HEK293 (cell line): Measurements from ENCODE around the gene MYD88.

Experiments
- EGR2 ChIP-seq: fragments of 450-650 bp; formaldehyde crosslinking; IDR thresholded peaks from 2 replicates; pipeline ENCODE4 v1.5.1; 2016; ENCODE audit warnings: low read depth, missing biosample characterization, missing genetic modification characterization
- FEZF1 ChIP-seq: fragments of 450-650 bp; formaldehyde crosslinking; IDR thresholded peaks from 2 replicates; pipeline ENCODE4 v1.5.1; 2016; ENCODE audit warnings: missing biosample characterization, missing genetic modification characterization
- IKZF3 ChIP-seq: fragments of 450-650 bp; IDR thresholded peaks from 2 replicates; pipeline ENCODE4 v1.5.0; 2018; ENCODE audit warnings: missing biosample characterization, mild to moderate bottlenecking, missing genetic modification characterization, moderate library complexity
- KLF7 ChIP-seq: fragments of 450-650 bp; formaldehyde crosslinking; IDR thresholded peaks from 2 replicates; pipeline ENCODE4 v1.5.1; 2016; ENCODE audit warnings: missing biosample characterization, missing genetic modification characterization, borderline replicate concordance
- KLF8 ChIP-seq: fragments of 450-650 bp; formaldehyde crosslinking; IDR thresholded peaks from 2 replicates; pipeline ENCODE4 v1.5.1; 2016; ENCODE audit warnings: missing biosample characterization, missing genetic modification characterization
- OVOL3 ChIP-seq: fragments of 450-650 bp; formaldehyde crosslinking; IDR thresholded peaks from 2 replicates; pipeline ENCODE4 v1.5.1; 2016; ENCODE audit warnings: missing biosample characterization, missing genetic modification characterization
- PBX3 ChIP-seq: sonication (generic); formaldehyde crosslinking; IDR thresholded peaks from 2 replicates; pipeline ENCODE4 v1.8.1; 2022; ENCODE audit warnings: mild to moderate bottlenecking, moderate library complexity, missing genetic modification reagents
- PRDM10 ChIP-seq: fragments of 450-650 bp; formaldehyde crosslinking; IDR thresholded peaks from 2 replicates; pipeline ENCODE4 v1.5.1; 2016; ENCODE audit warnings: missing biosample characterization, missing genetic modification characterization
- SCRT2 ChIP-seq: fragments of 450-650 bp; formaldehyde crosslinking; IDR thresholded peaks from 2 replicates; pipeline ENCODE4 v1.5.1; 2016; ENCODE audit warnings: missing biosample characterization, missing genetic modification characterization
- SP2 ChIP-seq: fragments of 450-650 bp; formaldehyde crosslinking; IDR thresholded peaks from 2 replicates; pipeline ENCODE4 v1.5.1; 2016; ENCODE audit warnings: missing biosample characterization, missing genetic modification characterization
- SP3 ChIP-seq: fragments of 450-650 bp; formaldehyde crosslinking; IDR thresholded peaks from 2 replicates; pipeline ENCODE4 v1.5.1; 2016; ENCODE audit warnings: missing biosample characterization, missing genetic modification characterization
- YY2 ChIP-seq: fragments of 450-650 bp; formaldehyde crosslinking; IDR thresholded peaks from 2 replicates; pipeline ENCODE4 v1.5.1; 2016; ENCODE audit warnings: missing biosample characterization, missing genetic modification characterization
- ZBTB1 ChIP-seq: fragments of 450-650 bp; formaldehyde crosslinking; IDR thresholded peaks from 2 replicates; pipeline ENCODE4 v1.5.1; 2016; ENCODE audit warnings: missing biosample characterization, missing genetic modification characterization
- ZBTB21 ChIP-seq: fragments of 450-650 bp; formaldehyde crosslinking; IDR thresholded peaks from 2 replicates; pipeline ENCODE4 v1.5.1; 2017; ENCODE audit warnings: missing biosample characterization, missing genetic modification characterization
- ZFHX2 ChIP-seq: fragments of 450-650 bp; formaldehyde crosslinking; conservative IDR thresholded peaks from 2 replicates; pipeline ENCODE4 v1.5.1; 2016; ENCODE audit warnings: missing biosample characterization, missing genetic modification characterization
- ZFP41 ChIP-seq: fragments of 450-650 bp; formaldehyde crosslinking; IDR thresholded peaks from 2 replicates; pipeline ENCODE4 v1.5.1; 2016; ENCODE audit warnings: missing biosample characterization, missing genetic modification characterization, borderline replicate concordance
- ZNF121 ChIP-seq: fragments of 450-650 bp; formaldehyde crosslinking; IDR thresholded peaks from 2 replicates; pipeline ENCODE4 v1.5.1; 2016; ENCODE audit warnings: missing biosample characterization, missing genetic modification characterization
- ZNF221 ChIP-seq: fragments of 450-650 bp; formaldehyde crosslinking; IDR thresholded peaks from 2 replicates; pipeline ENCODE4 v1.5.1; 2017; ENCODE audit warnings: missing biosample characterization, missing genetic modification characterization, borderline replicate concordance
- ZNF335 ChIP-seq: fragments of 450-650 bp; formaldehyde crosslinking; conservative IDR thresholded peaks from 2 replicates; pipeline ENCODE4 v1.5.1; 2016; ENCODE audit warnings: missing biosample characterization, missing genetic modification characterization
- ZNF423 ChIP-seq: fragments of 450-650 bp; formaldehyde crosslinking; IDR thresholded peaks from 2 replicates; pipeline ENCODE4 v1.5.1; 2016; ENCODE audit warnings: missing biosample characterization, missing genetic modification characterization
- ZNF501 ChIP-seq: fragments of 450-650 bp; formaldehyde crosslinking; IDR thresholded peaks from 2 replicates; pipeline ENCODE4 v1.5.1; 2016; ENCODE audit warnings: missing biosample characterization, missing genetic modification characterization
- ZNF510 ChIP-seq: fragments of 450-650 bp; formaldehyde crosslinking; IDR thresholded peaks from 2 replicates; pipeline ENCODE4 v1.5.1; 2018; ENCODE audit warnings: mild to moderate bottlenecking, missing genetic modification characterization, missing biosample characterization; ENCODE audit not compliant: insufficient replicate concordance
- ZNF518A ChIP-seq: fragments of 450-650 bp; formaldehyde crosslinking; conservative IDR thresholded peaks from 2 replicates; pipeline ENCODE4 v1.5.1; 2016; ENCODE audit warnings: low read depth, missing biosample characterization, missing genetic modification characterization
- ZNF530 ChIP-seq: fragments of 450-650 bp; formaldehyde crosslinking; IDR thresholded peaks from 2 replicates; pipeline ENCODE4 v1.5.1; 2016; ENCODE audit warnings: low read depth, missing biosample characterization, missing genetic modification characterization
- ZNF571 ChIP-seq: fragments of 450-650 bp; formaldehyde crosslinking; IDR thresholded peaks from 2 replicates; pipeline ENCODE4 v1.5.0; 2017; ENCODE audit warnings: missing biosample characterization, missing genetic modification characterization
- ZNF610 ChIP-seq: fragments of 450-650 bp; formaldehyde crosslinking; IDR thresholded peaks from 2 replicates; pipeline ENCODE4 v1.5.1; 2016; ENCODE audit warnings: missing biosample characterization, missing genetic modification characterization, borderline replicate concordance
- ZNF692 ChIP-seq: fragments of 450-650 bp; formaldehyde crosslinking; IDR thresholded peaks from 2 replicates; pipeline ENCODE4 v1.5.1; 2016; ENCODE audit warnings: missing biosample characterization, missing genetic modification characterization
- ZSCAN16 ChIP-seq: fragments of 450-650 bp; formaldehyde crosslinking; IDR thresholded peaks from 2 replicates; pipeline ENCODE4 v1.5.1; 2016; ENCODE audit warnings: missing biosample characterization, missing genetic modification characterization
- ZXDB ChIP-seq: fragments of 450-650 bp; formaldehyde crosslinking; IDR thresholded peaks from 2 replicates; pipeline ENCODE4 v1.5.1; 2016; ENCODE audit warnings: missing biosample characterization, missing genetic modification characterization

MYD88 gene

GRCh38 chr3:38164952-38165721, 26.7 kb downstream of the MYD88 start, which contains the start of gene OXSR1 (continued):
- TF ChIP-seq ZNF610 (tag by site-specific recombination) (peak; percentile 86; the same call in 1 of the 2 replicates), ZSCAN16 (tag by site-specific recombination) (no peak), ZNF692 (tag by site-specific recombination) (peak; percentile 76; the same call in 1 of the 2 replicates), FEZF1 (tag by site-specific recombination) (peak; percentile 51; the same call in 1 of the 2 replicates), ZFHX2 (tag by site-specific recombination) (peak; percentile 86), ZNF530 (tag by site-specific recombination) (no peak), IKZF3 (no peak), OVOL3 (tag by site-specific recombination) (0 out of 2 replicates have a peak, but pooled peaks have one; percentile 21), PBX3 (CRISPR knock-in tag) (0 out of 2 replicates have a peak, but pooled peaks have one; percentile 26), ZBTB1 (tag by site-specific recombination) (0 out of 2 replicates have a peak, but pooled peaks have one; percentile 14), ZNF510 (tag by site-specific recombination) (no peak), EGR2 (tag by site-specific recombination) (peak; percentile 77), ZNF221 (tag by site-specific recombination) (no peak), PRDM10 (tag by site-specific recombination) (peak; percentile 41; the same call in 1 of the 2 replicates), ZNF501 (tag by site-specific recombination) (peak; percentile 8; the same call in 1 of the 2 replicates), ZNF518A (tag by site-specific recombination) (peak; percentile 51; the same call in 1 of the 2 replicates), KLF8 (peak; percentile 93), SP3 (tag by site-specific recombination) (peak; percentile 98), ZXDB (tag by site-specific recombination) (peak; percentile 97), ZFP41 (tag by site-specific recombination) (no peak), ZNF121 (tag by site-specific recombination) (peak; percentile 93), KLF7 (tag by site-specific recombination) (peak; percentile 79), YY2 (tag by site-specific recombination) (peak; percentile 98), ZNF571 (tag by site-specific recombination) (no peak), SP2 (peak; percentile 89), ZNF423 (tag by site-specific recombination) (peak; percentile 82; the same call in 1 of the 2 replicates), SCRT2 (tag by site-specific recombination) (peak; percentile 65; the same call in 1 of the 2 replicates), ZNF335 (tag by site-specific recombination) (peak; percentile 96), ZBTB21 (peak; percentile 99)
